HG03432 (cell line): ENCODE measurements around the gene BOLL.
"Not testable (repeated sequence)": the region's sequence is repeated elsewhere in the genome, so short reads cannot be mapped to it uniquely, and the experiment has no call there.

Experiments
- ATAC-seq: cut with Tn5 transposase; IDR thresholded peaks from one replicate; pipeline ENCODE4 v1.9.1; 2021; ENCODE audit warnings: mild to moderate bottlenecking, moderate library complexity; ENCODE audit not compliant: unreplicated experiment

BOLL gene

GRCh38 chr2:197799068-197799467 is 13.9 kb upstream of the BOLL start:
- ATAC-seq: no peak

DNA sequence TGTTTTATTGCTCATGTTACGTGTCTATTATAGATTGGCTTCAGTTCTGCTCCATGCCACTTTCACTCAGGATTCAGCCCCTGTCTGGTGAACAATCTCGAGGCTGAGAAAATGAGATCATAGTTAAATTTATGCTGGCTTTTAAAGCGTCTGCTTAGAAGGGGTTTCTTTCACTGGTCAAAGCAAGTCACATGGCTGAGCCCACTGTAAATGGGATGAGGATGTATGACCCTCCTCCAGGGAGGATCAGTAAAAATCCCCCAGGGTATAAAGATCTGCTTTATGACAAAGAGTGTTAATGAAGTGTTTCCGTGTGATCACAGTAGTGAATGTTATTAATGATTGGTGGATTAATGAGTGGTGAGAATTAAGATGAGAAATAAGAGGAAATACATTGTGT is 13.1 kb upstream of the BOLL start:
- ATAC-seq: no peak

GRCh38 chr2:197795277-197795676 is 10.2 kb upstream of the BOLL start:
- ATAC-seq: no peak

GRCh38 chr2:197793456-197793855 is 8.3 kb upstream of the BOLL start:
- no peak for ATAC-seq

- ATAC-seq: peak; percentile 72
Observed at GRCh38 chr2:197786010-197786877, 1.1 kb upstream of the BOLL start.

- ATAC-seq: no peak
Observed at GRCh38 chr2:197782126-197782525, 3.0 kb downstream of the BOLL start.

DNA sequence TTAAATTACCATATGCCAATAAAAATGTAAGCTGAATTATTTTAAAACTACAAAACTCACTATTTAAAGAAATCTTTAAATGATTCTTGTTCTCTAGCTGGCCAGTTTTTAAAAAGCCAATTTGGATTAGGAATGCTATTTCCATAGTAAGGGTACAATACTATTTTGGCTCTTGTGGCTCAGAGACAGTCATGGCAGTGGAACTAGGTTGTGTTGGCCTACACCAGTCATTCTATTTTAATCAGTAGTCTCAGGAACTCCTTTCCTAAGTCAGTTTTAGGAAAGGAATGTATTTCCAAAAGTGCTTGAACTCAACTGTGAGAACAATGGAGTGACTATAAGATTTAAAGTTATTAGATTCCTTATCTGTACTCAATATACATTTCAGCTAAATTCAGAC is 5.9 kb downstream of the BOLL start:
- ATAC-seq: no peak

- no peak for ATAC-seq
Observed at GRCh38 chr2:197777823-197778407, 7.2 kb downstream of the BOLL start.

- no peak for ATAC-seq
Observed at GRCh38 chr2:197760293-197760657, 24.8 kb downstream of the BOLL start.

GRCh38 chr2:197759625-197760292 is 25.4 kb downstream of the BOLL start:
- no peak for ATAC-seq

GRCh38 chr2:197759013-197759412 is 26.1 kb downstream of the BOLL start:
- no peak for ATAC-seq

DNA sequence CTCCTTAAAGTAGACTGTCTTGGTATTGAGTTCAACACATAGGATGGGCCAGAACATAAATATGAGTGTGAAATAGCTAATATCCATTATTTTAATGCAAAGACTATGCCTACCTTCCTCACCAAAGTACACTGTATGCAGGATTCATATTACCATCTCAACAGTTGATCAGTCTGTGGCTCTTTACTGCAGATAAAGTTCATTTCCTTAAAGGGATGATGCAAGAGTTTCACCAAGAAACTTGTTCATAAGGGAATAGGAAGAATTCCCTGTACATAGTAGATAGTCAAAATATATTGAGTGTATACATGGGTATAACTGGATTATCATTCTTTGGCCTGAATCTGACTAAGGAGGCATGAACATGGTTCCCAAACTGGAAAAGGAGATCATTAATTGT is 44.9 kb downstream of the BOLL start:
- no peak for ATAC-seq

- not testable (repeated sequence) for ATAC-seq
Observed at GRCh38 chr2:197728555-197729544, 56.3 kb downstream of the BOLL start.

DNA sequence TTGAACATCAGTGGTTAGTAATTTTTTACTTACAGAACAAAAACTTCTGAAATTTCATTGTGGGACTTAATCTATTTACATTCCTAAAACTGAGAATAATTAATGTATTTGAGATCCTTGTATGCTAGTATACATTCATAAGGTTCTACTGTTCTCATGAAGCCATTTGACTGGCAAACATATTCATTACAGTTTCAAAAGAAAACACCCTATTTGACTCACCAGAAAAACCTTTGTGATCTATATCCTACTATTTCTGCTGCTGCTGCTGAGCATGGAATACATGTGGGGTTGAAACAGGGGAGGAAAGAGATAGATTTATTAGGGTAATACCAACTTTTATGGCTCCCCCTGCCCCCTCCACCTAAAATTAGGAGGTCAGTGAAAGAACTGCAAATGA is 58.1 kb downstream of the BOLL start:
- ATAC-seq: no peak

GRCh38 chr2:197717863-197718262 is 67.3 kb downstream of the BOLL start:
- ATAC-seq: no peak

- ATAC-seq: no peak
Observed at GRCh38 chr2:197713271-197713670, 71.8 kb downstream of the BOLL start.

DNA sequence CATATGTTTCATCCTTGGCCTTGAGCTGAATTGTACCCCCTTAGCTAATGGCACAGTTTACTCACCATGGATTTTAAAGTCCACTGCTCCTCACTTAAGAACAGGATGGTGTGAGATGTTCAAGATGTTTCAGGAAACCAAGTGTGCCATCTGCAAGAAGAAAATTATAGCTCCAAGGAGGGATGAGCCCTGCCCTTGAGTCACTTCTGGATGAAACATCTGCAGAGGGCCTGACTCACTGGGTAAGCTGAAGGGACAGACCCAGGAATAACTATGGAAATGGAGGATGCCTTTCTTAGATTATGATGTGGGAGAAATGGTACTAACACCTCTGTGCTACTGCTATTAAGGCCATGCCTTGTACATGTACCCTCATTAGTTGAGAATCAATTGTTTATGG is 73.5 kb downstream of the BOLL start:
- no peak for ATAC-seq

DNA sequence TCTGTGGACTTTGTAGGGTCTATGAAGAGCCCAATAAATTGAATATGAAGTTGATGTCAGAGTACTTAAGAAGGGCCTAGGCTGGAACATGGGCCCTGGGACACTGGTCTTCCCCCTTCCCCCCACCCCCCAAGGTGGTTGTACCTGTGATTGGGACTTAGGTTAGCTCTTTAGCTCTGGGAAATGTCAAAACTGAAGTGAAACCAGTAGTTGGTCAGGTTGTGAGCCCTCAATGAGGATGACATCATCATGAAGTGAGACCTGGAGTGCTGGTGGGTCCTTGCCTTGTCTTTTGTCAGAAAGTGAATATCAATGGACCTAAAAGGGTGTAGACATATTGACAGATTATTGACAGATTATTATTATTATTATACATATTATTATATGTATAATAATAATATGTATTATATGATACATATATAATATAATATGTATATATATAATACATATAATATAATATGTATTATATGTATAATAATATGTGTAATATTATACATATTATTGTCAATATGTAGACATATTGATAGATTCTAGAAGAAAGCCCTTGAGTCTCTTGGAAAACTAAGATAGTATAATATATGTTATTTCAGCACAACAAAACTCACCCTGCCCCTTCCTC is 74.6 kb downstream of the BOLL start:
- peak; percentile 74 for ATAC-seq

DNA sequence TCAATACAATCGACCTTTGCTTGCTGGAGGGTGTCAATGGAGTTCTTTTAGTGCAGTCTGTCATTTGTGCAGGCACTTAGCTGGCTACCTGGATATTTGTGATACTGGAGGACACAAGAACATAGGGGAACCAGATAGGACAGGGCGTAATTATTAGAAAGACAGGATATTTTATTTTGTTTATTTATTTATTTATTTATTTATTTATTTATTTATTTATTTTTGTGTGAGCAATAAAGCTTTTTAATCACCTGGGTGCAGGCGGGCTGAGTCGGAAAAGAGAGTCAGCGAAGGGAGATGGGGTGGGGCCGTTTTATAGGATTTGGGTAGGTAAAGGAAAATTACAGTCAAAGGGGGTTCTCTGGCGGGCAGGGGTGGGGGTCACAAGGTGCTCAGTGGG is 76.0 kb downstream of the BOLL start:
- not testable (repeated sequence) for ATAC-seq

DNA sequence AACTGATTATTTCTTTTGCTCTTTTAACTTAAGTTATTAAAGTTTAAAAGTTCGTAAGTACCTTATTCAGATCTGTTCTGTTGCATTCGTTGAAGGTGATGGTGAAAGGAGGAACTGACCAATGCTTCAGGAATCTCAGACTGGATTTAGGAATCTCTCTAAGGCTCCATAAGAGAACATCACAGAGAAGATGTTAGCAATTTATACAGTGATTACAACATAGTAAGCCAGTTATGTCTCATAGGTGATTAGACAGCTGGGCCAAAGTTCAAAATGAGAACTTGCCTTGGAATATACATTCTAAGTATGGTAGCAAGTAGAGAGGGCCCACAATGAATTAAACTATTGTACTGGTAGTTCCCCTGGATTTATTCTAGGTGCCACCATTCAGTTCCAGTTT is 76.8 kb downstream of the BOLL start:
- no peak for ATAC-seq
